ENCODE results near the gene LOXL4.

Gene LOXL4

DNA sequence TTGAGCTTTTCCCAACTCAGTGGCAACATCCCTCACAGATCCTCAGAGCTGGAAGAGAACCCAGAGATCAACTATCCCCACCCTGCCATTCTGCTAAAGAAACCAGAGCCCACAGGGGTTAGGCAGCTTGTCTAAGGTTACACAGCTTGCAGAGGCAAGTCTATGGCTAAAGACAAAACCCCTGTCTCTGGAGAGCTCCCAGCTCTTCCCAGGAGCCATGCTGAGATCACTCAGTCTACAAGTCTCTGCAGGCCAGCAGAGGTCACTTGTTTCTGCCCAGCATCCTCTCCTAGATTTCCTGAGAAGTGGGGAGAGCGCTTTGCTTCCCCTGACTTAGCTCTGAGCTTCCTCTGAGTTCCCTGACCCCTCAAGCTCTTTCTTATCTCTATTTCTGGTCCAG lies 28.5 kb upstream of the LOXL4 start:
- no peak overlapping the region for H3K4me3 ChIP-seq (ENCODE audit: low read length)
- no peak for DNase-seq (ENCODE audit: low read depth, low spot score)

DNA sequence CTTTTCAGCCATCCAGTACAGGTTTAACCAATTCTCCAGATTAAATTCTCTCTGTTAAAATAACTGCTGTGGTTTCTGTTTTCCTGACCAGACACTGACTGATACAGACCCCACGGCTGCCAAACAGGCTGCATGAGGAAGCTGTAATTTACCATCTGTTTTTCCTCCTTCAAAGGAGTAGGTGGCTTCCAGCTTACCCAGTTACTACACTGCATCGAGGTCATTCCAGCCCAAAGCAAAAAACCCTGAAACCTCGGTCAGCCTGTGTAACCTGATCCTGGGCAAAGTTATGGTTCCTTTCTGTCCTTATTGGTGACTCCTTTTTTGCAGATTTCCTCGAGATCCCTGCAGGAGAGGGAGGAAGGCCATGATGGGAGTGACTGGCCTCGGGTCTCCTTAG lies 27.9 kb upstream of the LOXL4 start:
- DNase-seq (ENCODE audit: low read depth, low spot score): peak; percentile 14
- H3K4me3 ChIP-seq (ENCODE audit: low read length): no peak overlapping the region

DNA sequence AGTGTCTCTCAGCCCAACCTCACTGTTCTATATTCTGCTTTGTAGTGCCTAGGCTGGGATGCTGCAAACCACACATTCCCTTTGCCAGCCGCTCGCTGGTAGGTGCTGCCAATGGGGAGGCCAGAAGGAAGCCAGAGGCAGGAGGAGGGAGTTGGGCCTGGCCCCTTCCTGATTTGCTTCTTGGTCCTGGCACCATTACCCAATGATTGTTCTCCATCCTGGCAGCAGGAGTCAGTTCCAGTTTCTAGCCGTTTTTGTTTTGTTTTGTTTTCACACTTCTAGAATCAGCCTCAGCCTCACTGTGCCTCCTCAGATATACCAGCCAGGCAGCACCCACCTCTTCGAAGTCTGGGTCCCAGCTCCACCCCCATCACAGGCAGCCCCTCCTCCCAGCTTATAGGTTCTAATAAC lies 27.4 kb upstream of the LOXL4 start:
- no peak for DNase-seq (ENCODE audit: low read depth, low spot score)
- no peak overlapping the region for H3K4me3 ChIP-seq (ENCODE audit: low read length)

DNA sequence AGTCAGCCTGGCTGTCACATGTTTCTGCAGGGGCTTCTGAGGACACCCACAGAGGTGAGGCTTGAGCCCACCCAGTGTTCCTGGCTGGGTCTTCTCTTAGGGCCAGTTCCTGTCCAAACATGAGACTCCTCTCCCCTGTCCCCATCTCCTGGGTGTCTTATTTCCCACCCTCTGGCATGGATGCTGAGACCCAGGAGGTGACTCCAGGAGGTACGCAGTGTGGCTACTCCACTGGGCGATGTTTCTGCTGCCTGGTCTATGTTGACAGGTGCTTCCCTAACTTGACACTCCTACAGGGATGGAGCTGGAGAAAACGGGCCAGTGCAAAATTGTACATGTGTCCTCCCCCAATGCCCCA lies 26.3 kb upstream of the LOXL4 start:
- H3K4me3 ChIP-seq (ENCODE audit: low read length): no peak overlapping the region
- no peak for DNase-seq (ENCODE audit: low read depth, low spot score)

DNA sequence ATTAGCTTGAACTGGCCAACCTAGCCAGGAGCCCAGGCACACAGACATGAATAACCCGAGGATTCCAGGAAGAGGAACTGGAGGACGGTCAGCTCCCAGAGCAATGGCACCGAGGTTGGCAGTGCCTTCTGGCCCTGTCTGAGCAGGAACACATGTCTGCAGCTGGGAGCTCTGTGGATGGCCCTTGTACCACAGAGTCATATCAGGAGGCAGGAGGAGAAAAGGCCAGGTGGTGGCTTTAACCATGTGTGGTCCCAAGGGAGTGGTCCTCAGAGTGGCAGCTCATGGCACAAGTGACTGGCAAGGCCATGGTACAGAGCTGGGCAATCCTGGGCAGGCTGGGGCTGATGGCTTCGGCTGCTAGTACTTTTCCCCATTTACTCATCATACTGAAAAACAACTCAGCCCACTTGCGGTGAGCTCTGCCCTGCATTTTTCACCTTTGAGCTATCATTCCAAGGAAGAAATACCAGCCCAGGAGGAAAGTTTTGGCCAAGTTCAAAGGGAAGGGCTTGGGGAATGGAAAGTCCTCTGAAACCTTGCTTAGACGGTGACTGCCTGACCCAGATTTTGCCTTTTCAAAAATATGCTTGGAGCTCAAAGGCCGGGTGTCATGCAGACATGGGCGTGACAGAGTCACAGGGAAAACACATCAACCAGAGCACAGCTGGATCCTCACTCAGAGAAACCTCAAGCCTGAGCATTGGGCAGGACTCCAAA lies 25.7 kb upstream of the LOXL4 start:
- peak; percentile 20 for DNase-seq (ENCODE audit: low read depth, low spot score)
- H3K4me3 ChIP-seq (ENCODE audit: low read length): no peak overlapping the region

DNA sequence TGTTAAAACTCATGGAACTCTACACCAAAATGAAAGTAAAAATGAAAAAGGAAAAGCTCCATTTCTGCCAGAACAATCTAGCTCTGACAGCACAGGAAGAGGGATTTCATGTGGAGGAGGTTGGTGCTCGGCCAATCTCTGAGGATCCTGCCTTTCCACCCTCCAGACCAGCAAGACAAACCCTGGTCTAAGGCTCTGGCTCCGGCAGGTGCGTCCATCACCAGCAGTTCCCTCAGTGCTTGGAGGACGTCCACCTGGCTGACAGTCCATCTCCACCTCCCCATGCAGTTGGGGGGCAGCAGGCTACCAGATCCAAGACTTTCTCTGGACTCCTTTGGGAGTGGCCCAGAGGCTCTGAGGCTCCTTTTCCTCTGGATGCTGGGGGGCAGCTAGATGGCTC lies 25.0 kb upstream of the LOXL4 start:
- H3K4me3 ChIP-seq (ENCODE audit: low read length): no peak overlapping the region
- no peak for DNase-seq (ENCODE audit: low read depth, low spot score)

DNA sequence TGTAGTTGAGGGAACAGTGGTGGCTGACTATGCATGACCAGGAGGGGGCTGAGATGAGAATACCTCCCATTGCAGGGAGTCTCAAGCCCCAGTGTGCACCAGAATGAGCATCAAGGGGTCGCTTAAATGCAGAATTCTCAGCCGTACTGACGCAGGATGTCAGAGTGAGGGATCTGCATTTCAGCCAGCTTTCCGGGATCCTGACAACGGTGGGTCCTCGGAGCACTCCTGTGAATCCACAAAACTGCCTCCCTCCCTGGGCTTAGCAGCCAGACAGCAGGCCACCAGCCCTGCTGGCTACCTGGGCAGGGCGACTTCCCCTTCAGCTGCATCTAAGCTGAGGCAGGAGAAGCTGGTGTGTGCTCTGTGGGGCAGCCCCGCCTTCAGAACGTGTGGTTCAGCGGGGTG lies 21.8 kb upstream of the LOXL4 start:
- no peak overlapping the region for H3K4me3 ChIP-seq (ENCODE audit: low read length)
- DNase-seq (ENCODE audit: low read depth, low spot score): no peak

DNA sequence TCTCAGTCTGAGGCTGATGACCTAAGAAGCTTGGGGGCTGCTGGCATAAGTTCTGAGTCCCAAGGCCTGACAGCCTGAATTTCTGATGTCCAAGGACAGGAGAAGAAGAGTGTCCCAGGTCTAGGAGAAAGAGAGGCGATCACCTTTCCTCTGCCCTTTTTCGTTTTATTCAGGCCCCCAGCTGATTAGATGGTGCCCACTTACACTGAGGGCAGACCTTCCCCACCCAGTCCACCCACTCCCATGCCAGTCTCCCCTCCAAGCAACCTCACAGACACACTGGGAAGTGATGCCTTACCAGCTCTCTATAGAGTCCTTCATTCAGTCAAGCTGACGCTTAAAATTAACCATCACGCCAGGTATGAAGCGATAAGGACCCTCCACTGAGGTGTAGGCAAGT lies 19.3 kb upstream of the LOXL4 start:
- H3K4me3 ChIP-seq (ENCODE audit: low read length): no peak overlapping the region
- DNase-seq (ENCODE audit: low read depth, low spot score): no peak

DNA sequence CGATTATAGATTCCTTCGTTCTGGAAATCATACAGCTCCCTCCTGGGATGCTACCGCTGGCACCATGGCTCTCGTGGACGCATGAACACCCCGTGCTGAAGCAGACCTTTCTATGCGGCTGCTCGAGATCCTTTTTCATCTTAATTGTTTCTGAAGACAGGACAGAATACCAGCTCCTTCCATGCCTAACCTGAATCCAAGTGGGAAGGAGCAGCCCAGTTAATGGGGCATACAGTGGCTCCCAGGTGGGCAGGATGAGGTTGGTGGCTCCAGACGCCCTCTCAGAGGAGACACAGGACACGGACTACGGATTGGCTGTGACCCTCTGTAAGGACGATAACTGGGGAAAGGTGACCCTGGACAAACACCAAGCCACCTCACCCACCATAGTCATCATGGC lies 18.4 kb upstream of the LOXL4 start:
- no peak overlapping the region for H3K4me3 ChIP-seq (ENCODE audit: low read length)
- no peak for DNase-seq (ENCODE audit: low read depth, low spot score)

DNA sequence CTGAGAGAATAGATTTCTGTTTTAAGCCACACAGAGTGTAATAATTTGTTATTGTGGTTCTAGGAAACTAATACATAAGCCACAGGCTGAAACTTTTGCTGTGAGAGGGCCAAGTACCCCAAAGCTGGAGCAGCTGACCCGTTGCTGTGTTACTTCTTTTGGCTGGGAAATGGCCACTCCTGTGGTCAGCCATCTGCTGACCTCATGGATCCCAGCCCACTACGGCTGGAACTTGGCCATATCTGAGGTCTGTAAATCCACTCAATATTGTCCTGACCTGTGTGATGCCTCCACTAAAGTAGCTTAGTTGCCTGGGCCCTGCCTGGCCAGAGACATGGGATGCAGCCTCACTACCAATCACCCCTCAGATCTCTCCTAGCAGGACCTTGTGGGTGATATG lies 17.4 kb upstream of the LOXL4 start:
- no peak overlapping the region for H3K4me3 ChIP-seq (ENCODE audit: low read length)
- DNase-seq (ENCODE audit: low read depth, low spot score): no peak

DNA sequence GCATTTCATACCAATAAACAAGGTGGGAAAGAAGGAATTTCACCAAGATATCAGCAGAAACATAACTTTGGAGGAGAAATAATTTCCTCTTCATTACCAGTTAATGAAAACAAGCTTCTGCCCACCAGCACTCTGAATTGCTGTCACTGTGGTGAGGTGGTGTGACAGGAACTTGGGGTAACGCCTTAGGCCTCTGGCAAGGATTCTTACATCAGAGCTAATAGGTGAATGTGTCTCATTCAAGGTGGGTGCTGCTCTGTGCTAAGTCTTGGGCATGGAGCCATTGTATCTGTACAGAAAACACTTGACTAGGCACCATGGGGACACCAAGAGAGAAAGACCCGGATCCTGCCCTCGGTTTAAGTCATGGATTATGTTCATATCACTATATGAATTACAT lies 8.3 kb upstream of the LOXL4 start:
- H3K4me3 ChIP-seq (ENCODE audit: low read length): no peak overlapping the region
- no peak for DNase-seq (ENCODE audit: low read depth, low spot score)

DNA sequence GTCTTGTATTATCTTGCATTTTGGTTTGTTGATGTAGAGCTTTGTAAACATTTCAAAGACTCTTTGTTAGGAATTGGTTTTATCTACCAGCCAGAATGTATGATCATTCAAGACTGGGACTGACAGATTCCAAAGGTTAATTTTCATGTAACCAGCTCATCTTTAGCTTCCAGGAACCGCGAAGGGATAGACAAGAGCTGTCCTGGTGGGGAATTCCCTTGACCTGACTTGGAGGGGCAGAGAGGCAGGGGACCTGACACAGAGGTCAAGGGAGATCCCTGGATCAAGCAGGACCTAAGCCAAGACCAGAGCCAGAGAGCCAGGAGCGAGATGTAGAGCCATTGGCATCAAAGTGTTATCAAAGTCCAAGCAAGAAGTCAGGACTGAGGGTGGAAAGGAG lies 6.6 kb upstream of the LOXL4 start:
- H3K4me3 ChIP-seq (ENCODE audit: low read length): no peak overlapping the region
- no peak for DNase-seq (ENCODE audit: low read depth, low spot score)

DNA sequence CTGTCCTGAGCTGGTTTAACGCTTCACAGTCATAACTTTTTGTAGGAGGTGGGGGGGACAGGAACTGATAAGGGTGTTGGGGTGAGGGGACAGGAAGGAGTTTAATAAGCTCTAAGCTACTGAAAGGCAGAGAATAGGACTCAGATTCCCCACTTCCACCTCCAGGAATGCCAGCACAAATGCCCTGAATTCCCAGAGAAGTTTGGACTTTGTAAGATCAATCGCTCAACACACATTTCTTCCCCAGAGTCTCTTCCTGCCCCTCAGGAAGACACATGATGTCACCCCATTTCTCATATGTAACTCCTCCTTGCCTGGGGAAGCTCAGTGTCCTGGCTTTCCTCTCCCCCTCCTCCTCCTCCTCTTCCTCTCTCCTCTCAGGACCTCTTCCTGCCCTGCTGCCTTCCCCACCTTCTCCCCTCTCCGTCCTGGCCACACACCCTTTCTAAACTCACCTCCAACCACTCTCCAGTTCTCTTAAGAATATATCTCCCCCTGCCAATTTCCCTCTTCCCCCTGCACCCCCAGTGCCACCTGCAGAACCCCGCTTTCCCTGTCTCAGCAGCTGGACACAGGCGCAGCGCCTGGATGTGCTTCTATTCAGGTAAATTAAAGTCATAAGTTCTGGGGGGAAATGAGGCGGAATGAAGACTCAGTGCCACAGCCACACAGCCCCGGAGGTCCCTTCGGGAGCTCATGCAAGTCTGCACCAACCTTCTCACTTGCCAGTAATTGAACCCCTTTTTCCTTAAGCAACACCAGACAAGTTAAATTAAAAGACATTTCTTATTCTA lies 5.3 kb upstream of the LOXL4 start:
- DNase-seq (ENCODE audit: low read depth, low spot score): no peak
- no peak overlapping the region for H3K4me3 ChIP-seq (ENCODE audit: low read length)

DNA sequence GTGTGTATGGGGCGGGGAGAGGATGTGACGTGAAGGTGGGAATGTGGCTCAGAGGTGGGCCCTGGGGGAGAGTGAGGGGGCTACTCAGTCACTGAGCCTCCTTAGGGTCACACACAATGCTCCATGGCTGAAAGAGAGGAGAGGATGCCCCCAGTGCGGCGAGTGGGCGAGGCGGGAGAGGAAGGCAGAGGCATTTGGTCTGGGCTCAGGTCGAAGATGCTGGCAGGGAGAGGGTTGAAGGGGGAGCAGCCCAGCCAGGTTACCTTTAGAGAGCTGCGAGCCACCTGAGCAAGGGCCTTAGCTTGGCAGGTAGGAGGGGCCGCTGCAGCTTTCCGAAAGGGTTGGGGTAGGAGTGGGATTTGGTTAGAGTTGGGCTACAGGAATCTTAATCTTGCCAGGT lies 4.7 kb upstream of the LOXL4 start:
- no peak overlapping the region for H3K4me3 ChIP-seq (ENCODE audit: low read length)
- no peak for DNase-seq (ENCODE audit: low read depth, low spot score)

DNA sequence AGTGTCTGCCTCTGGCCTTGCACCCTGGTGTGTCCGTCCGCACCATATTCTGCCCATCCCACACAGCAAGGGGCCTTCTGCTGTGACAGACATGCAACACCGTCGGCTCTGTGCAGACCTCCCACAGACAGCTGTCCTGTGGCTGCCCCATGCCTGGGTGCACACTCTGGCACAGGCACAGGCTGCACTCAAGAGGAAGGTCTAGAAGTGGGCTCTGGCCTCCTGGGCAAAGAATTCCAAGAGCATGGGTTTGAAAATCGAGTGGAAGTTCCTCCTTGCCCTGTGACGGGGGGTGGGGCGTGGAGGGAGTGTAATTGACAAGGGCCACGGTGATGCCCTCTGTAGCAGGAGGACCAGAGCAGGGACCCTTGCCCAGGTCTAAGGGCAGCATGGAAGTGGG lies 4.3 kb upstream of the LOXL4 start:
- no peak overlapping the region for H3K4me3 ChIP-seq (ENCODE audit: low read length)
- DNase-seq (ENCODE audit: low read depth, low spot score): no peak

DNA sequence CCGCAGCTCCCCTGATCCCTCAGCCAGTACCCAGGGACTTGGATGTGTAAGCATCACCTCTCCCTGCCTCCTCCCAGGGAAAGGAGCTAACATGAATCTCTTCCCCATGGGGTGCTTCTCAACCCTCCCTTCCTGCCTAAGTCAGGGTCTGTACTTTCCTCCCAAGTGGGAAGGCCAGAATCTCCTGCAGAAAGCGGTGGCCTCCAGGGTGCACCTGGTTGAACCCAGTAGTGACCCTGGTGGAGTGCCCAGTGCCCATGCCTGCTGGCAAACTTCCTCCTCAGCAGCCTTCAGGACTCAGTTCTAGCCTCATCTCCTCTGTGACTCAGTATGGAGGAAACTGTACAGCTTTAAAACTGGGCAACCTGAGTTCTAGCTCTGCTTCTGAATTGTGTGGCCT lies 2.8 kb upstream of the LOXL4 start:
- H3K4me3 ChIP-seq (ENCODE audit: low read length): no peak overlapping the region
- DNase-seq (ENCODE audit: low read depth, low spot score): no peak

DNA sequence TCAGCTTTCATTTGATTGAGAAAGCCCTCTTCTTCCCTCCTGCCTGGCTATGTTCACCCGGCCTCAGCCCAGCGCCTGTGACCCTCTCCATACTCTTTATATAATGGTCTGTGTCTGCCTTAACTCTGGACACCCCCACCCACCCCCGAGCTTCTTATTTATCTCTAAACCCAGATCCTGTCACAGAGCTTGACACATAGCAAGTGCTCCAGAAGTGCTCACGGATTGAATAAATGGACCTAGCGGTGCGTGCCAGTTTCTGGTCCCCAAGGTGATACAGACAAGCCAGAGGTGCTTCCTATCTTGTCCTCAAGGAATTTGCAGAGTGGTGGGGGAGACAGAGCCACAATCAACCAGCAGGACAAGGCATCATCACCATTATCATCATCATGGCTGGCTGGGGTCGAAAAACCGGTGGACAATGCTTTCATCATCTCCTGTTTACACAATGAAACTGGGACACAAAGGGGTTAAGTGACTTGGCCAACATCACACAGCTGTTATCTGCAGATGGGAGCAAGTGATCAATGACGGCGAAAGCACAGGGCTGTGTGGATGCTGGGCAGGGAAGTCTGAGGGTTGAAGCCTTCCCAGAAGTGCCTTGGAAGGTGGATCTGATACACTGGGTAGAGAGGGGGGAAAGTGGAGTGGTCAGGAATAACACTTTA lies 2.2 kb upstream of the LOXL4 start:
- no peak overlapping the region for H3K4me3 ChIP-seq (ENCODE audit: low read length)
- DNase-seq (ENCODE audit: low read depth, low spot score): no peak

DNA sequence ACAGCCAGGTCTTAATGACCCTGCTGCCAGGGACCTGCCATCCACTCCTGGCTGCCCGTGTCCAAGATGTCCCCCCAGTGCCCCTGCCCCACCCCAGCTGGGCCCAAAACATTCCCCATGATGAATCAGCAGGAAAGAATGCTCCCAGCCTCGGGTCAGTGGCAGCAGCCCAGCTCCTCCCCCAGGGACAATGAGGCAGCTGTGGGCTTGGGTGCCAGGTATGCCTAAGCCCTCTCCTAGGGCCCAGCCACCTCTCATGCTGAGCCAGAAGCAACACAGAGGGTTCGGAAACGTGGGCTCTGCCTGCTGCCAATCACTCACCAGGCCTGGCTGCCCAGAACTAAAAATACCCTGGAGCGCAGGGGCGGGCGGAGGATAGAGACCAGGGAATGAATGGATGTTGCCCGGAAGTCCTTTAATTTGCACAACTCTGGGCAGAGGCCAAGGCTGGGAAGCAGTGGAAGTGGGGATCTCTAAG lies 1.5 kb upstream of the LOXL4 start:
- no peak for DNase-seq (ENCODE audit: low read depth, low spot score)
- H3K4me3 ChIP-seq (ENCODE audit: low read length): no peak overlapping the region

DNA sequence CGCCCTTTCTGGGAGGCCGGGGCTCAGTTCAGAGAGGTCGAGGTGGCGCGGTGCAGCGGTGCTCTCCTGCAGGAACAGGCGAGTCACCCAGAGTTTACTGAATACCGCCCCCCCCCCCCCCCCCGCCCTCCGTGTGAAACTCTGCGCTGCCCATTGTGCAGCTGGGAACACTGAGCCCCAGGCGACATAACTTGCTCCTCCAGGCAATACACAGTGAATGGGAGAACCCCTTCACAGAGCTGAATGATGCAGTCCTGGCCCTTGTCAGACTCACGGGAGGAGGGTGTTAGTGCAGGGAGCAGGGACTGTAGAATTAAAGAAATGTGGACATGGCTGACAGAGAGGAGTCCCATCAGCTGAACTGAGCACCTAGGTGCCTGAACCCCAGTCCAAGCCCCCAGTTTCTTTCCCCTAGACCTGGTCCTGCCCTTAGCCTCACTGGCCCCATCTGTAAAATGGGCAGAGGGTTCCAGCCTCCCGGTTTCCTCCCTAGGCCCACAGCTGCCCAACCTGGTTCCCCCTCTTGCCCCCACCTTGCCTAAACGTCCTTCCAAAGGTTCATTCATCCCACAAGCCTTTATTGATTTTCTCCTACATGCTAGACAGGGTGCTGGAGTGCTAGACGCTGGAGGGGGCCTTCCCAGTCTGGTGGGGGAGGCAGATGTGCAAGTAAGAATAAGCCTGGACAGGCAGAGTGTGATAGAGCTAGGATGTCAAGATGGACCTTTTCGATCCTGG lies 869 bp upstream of the LOXL4 start:
- H3K4me3 ChIP-seq (ENCODE audit: low read length): peak overlapping the region; percentile 36
- DNase-seq (ENCODE audit: low read depth, low spot score): no peak
